Measurements from ENCODE around the gene BPIFA2.

DNA sequence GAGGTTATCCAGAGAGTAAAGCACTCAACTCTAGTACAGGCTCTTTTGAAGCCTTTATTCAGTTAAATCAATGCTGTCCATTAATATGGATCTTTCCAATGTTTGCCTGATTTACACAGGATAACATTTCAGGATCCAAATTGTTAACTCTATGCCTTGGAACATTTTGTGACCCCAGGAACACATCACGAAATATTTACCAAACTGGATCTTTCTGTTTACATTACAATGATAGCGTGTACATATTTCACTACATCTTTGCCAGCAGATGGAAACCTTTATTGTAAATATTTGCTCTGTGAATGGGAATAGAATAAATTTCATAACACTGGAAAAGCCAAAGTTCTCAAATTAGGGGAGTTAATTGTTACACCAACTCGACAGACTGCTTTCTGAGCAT, 23.5 kb downstream of the BPIFA2 start:
- TF ChIP-seq YY1 (IDR thresholded peaks at IDR 0.05; ENCODE audit: insufficient read depth, insufficient read length) (no peak), ZNF274 (IDR thresholded peaks at IDR 0.05; ENCODE audit: low read depth, low read length) (no peak)

Measured in NT2/D1 (cell line).